Right cardiac atrium (tissue), 5 donors: Measurements from ENCODE around the gene SFI1. TPM values are rescaled to one million over a fixed set of nuclear protein-coding genes. Genes with fewer than 3 reads are reported as not detected.

Experiments used
- ATAC-seq, 2 donors: fragments of 200-7000 bp; cut with Tn5 transposase; one replicate each; pipeline versions ENCODE4 v1.8.0 to v1.9.1; 2020; ENCODE audit warnings: moderate library complexity in 2 of 2, mild to moderate bottlenecking in 1 of 2
- DNase-seq, 3 donors: peaks; one replicate each; pipeline ENCODE4 v3.0.0-alpha.2; 2020
- H3K27ac ChIP-seq: one replicate; pipeline ENCODE4 v1.5.1; 2013; ENCODE audit warnings: mild to moderate bottlenecking, low read length, control low read depth, moderate library complexity
- H3K27me3 ChIP-seq: one replicate; pipeline ENCODE4 v1.6.1; 2013; ENCODE audit not compliant: control insufficient read depth, insufficient read depth
- H3K4me1 ChIP-seq: one replicate; pipeline ENCODE4 v1.6.1; 2013; ENCODE audit warnings: low read length; ENCODE audit not compliant: control insufficient read depth, insufficient read depth
- H3K4me3 ChIP-seq: one replicate; pipeline ENCODE4 v1.5.1; 2013; ENCODE audit warnings: low read length, control low read depth
- H3K9me3 ChIP-seq: one replicate; pipeline ENCODE4 v1.6.1; 2013; ENCODE audit warnings: low read length; ENCODE audit not compliant: control insufficient read depth
- WGBS: extraction: QIAGEN DNeasy Blood & Tissue Kit; methylation state at CpG from one replicate; pipeline ENCODE4 v1.1.7; 2013; 5-methylcytosine and 5-hydroxymethylcytosine counted together
- intact Hi-C, 4 donors: fragments of 100-400 bp; cut with DNase I; formaldehyde crosslinking; loops; one replicate each; pipeline versions ENCODE4 v1.11.0 to v1.14.0; 2022 to 2023
- polyA plus RNA-seq: library from polyadenylated mRNA; stranded (reverse); fragments of 200-250 nt; gene quantifications from one replicate; pipeline ENCODE4 v1.2.3, GENCODE V29; 2013
- total RNA-seq, 4 donors: library from RNA; stranded (reverse); fragmentation: NEBNext Ultra II Directional; extraction: Animal tissue kit (Norgen Biotek cat#: 25700); gene quantifications; one replicate each; pipeline ENCODE4 v1.2.1, GENCODE V29; 2021
- donor health status: healthy with polysubstance abuse.
- donor health status: DM: no; HTN: yes; CAD: no.
- donor health status: DM: no; HTN: no; CAD: no.
- donor health status: DM: no; HTN: yes; CAD: no; lungs with severe emphysema.
- donor health status: DM: yes; HTN: yes; CAD: no.

SFI1 gene
- total and polyA plus RNA-seq, 5 donors = 7.1 to 10.8 (median 8.7) TPM

- intact Hi-C loops = loop anchor here in 1 of 4 donors (10.0 kb wide), 1 partner anchor 295 kb away; the partner anchor contains the start of gene PATZ1
- peak overlapping the region; percentile 20 for H3K27ac ChIP-seq
- H3K4me3 ChIP-seq = no peak overlapping the region
- DNase-seq = peak in 2 of 3 donors; percentile 12 to 21
- no peaks in the 10 kb centered on the region for H3K9me3 ChIP-seq
- H3K27me3 ChIP-seq = no peaks in the 10 kb centered on the region
- WGBS = 91% methylated on average over 4 of the region's 4 CpGs
- H3K4me1 ChIP-seq = peaks cover 2% of the 10 kb centered on the region
- no peak for ATAC-seq
Measured at GRCh38 chr22:31639436-31640039, 143.2 kb downstream of the SFI1 start.

- Histone ChIP-seq H3K4me3 (no peak overlapping the region), H3K4me1 (no peaks in the 10 kb centered on the region), H3K27ac (no peak overlapping the region), H3K9me3 (no peaks in the 10 kb centered on the region), H3K27me3 (no peaks in the 10 kb centered on the region)
- DNase-seq = peak in 1 of 3 donors; percentile 6
- intact Hi-C loops = no loop called here
- WGBS = 76% methylated on average over 6 of the region's 6 CpGs
- no peak for ATAC-seq
Measured at GRCh38 chr22:31646186-31647019, 150.1 kb downstream of the SFI1 start.

DNA sequence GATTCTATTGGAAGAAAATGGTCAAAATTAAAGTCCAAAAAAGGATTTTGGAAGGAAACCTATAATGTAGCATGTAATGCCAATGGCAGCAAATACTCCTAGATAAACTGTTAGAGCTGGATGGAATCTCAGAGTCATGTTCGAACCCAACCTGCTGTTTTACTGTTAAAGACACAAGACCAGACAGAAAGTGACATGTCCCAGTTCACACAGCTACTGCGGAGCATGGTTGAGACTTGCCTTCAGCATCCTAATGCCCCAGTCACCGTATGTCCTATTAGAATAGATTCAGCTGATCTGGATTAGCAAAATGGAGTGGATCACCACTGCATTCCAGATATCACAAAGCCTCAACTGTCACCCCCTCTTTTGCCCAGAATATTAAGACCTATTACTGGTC lies 150.7 kb downstream of the SFI1 start:
- no peak for ATAC-seq
- Histone ChIP-seq H3K4me3 (no peak overlapping the region), H3K27ac (no peak overlapping the region), H3K4me1 (no peaks in the 10 kb centered on the region), H3K9me3 (no peaks in the 10 kb centered on the region), H3K27me3 (no peaks in the 10 kb centered on the region)
- intact Hi-C loops = no loop called here
- 98% methylated on average over 3 of the region's 3 CpGs for WGBS
- DNase-seq = no peak

- no peaks in the 10 kb centered on the region for H3K27me3 ChIP-seq
- 86% methylated on average over 11 of the region's 11 CpGs for WGBS
- H3K4me3 ChIP-seq = no peak overlapping the region
- ATAC-seq (no peak), DNase-seq (no peak)
- no peaks in the 10 kb centered on the region for H3K4me1 ChIP-seq
- no peaks in the 10 kb centered on the region for H3K9me3 ChIP-seq
- intact Hi-C loops = no loop called here
- no peak overlapping the region for H3K27ac ChIP-seq
Measured at GRCh38 chr22:31647523-31648320, 151.4 kb downstream of the SFI1 start.

DNA sequence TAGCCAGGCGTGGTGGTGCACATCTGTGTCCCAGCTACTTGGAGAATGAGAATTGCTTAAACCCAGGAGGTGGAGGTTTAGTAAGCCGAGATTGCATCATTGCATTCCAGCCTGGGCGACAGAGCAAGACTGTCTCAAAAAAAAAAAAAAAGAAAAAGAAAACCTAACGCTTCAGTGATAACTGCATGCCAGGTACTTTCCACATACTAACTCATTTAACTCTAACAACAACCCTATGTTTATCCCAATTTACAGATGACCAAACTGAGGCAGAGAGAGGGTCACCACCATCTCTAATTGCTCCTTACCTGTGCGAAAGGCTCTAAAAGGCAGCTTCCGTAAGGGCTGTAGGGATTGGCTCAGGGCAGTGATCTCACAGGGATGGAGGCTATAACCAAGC lies 154.1 kb downstream of the SFI1 start:
- Histone ChIP-seq H3K4me1 (no peaks in the 10 kb centered on the region), H3K27me3 (no peaks in the 10 kb centered on the region), H3K27ac (no peak overlapping the region), H3K4me3 (no peak overlapping the region), H3K9me3 (no peaks in the 10 kb centered on the region)
- intact Hi-C loops = no loop called here
- no peak for DNase-seq
- ATAC-seq = peak in 1 of 2 donors; percentile 34
- WGBS = 74% methylated on average over 6 of the region's 6 CpGs

- Histone ChIP-seq H3K27me3 (no peaks in the 10 kb centered on the region), H3K27ac (no peak overlapping the region), H3K4me3 (no peak overlapping the region), H3K4me1 (no peaks in the 10 kb centered on the region), H3K9me3 (no peaks in the 10 kb centered on the region)
- 89% methylated on average over 4 of the region's 4 CpGs for WGBS
- intact Hi-C loops = no loop called here
- DNase-seq (no peak), ATAC-seq (no peak)
Measured at GRCh38 chr22:31651664-31652063, 155.3 kb downstream of the SFI1 start.

- H3K27me3 ChIP-seq = no peaks in the 10 kb centered on the region
- H3K4me1 ChIP-seq = no peaks in the 10 kb centered on the region
- ATAC-seq (no peak), DNase-seq (peak in 1 of 3 donors; percentile 14)
- intact Hi-C loops = no loop called here
- no peaks in the 10 kb centered on the region for H3K9me3 ChIP-seq
- WGBS = 89% methylated on average over 9 of the region's 9 CpGs
- H3K4me3 ChIP-seq = no peak overlapping the region
- H3K27ac ChIP-seq = no peak overlapping the region
Measured at GRCh38 chr22:31652088-31652487, 155.8 kb downstream of the SFI1 start.

DNA sequence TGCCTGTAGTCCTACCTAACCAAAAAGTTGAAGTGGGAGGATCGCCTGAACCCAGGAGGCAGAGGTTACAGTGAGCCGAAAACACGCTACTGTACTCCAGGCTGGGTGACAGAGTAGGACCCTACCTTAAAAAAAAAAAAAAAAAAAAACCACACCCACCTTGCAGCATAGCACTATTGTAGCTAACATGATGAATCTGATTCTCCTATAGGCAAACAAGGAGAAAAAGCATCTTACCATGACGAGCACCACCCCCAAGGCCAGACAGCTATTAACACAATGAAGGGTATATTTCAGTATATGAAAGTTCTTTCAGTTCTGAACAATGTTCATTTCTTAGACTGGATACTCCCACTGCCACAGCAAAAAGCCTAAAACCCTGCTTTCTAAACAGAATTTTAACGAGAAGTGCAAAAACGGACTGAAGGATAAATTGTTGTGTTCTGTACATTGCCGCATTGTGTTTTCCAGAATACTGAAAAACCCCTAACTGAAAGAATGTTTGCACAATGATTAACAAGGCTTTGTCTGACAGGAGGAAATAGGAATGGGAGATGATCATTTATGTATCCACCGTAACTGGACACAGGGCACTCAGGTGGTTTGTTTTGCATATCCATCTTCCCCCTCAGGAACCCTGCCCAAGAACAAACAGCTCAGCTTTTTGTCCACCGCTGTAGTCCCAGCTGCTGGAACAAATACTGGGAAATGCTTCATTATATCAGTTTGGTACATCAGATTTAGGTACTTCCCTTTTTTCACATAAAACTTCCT lies 156.8 kb downstream of the SFI1 start:
- ATAC-seq (no peak), DNase-seq (peak in 1 of 3 donors; percentile 2)
- H3K27ac ChIP-seq = no peak overlapping the region
- H3K9me3 ChIP-seq = no peaks in the 10 kb centered on the region
- 88% methylated on average over 9 of the region's 9 CpGs for WGBS
- intact Hi-C loops = no loop called here
- no peak overlapping the region for H3K4me3 ChIP-seq
- no peaks in the 10 kb centered on the region for H3K27me3 ChIP-seq
- no peaks in the 10 kb centered on the region for H3K4me1 ChIP-seq

GRCh38 chr22:31653944-31654343 lies 157.6 kb downstream of the SFI1 start:
- DNase-seq (no peak), ATAC-seq (no peak)
- no peaks in the 10 kb centered on the region for H3K4me1 ChIP-seq
- intact Hi-C loops = no loop called here
- H3K4me3 ChIP-seq = no peak overlapping the region
- no peaks in the 10 kb centered on the region for H3K27me3 ChIP-seq
- no peaks in the 10 kb centered on the region for H3K9me3 ChIP-seq
- H3K27ac ChIP-seq = no peak overlapping the region
- 89% methylated on average over 2 of the region's 2 CpGs for WGBS

- intact Hi-C loops = no loop called here
- DNase-seq = no peak
- no peaks in the 10 kb centered on the region for H3K4me1 ChIP-seq
- WGBS = 97% methylated on average over 5 of the region's 5 CpGs
- H3K9me3 ChIP-seq = no peaks in the 10 kb centered on the region
- no peak for ATAC-seq
- H3K27ac ChIP-seq = no peak overlapping the region
- H3K4me3 ChIP-seq = no peak overlapping the region
- no peaks in the 10 kb centered on the region for H3K27me3 ChIP-seq
Measured at GRCh38 chr22:31654408-31654807, 158.1 kb downstream of the SFI1 start.
